HG03575 (cell line): ENCODE results near the gene ADGRE2.

Experiments used
- ATAC-seq: cut with Tn5 transposase; IDR thresholded peaks from one replicate; pipeline ENCODE4 v1.9.1; 2021; ENCODE audit not compliant: unreplicated experiment, insufficient number of reproducible peaks, low FRiP score; ENCODE audit errors: extremely low read depth

ADGRE2 gene

DNA sequence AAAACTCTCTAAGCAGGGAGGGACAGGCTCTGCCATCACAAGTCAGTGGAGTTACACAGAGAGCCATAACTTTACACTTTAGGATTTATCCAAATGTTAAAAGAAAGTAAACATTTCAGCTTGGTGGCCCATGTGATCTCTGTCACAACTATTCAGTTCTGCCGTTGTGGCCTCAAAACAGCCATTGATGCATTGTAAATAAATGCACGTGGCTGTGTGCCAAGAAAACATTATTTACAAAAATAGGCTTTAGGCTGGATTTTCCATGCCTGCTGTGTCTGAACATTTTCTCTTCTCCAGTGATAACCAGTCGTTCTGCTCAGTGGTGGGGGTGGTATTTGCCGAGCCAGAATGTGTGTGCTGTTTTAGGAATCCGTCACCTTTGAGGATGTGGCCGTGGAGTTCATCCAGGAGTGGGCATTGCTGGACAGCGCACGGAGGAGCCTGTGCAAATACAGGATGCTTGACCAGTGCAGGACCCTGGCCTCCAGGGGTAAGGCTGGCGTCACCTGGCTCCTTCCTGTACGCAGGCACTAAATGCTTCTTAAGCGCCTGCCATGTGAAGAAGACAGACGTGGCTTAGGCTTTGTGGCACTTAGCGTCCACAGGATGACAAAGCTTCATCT, 83.6 kb downstream of the ADGRE2 start:
- ATAC-seq = no peak

DNA sequence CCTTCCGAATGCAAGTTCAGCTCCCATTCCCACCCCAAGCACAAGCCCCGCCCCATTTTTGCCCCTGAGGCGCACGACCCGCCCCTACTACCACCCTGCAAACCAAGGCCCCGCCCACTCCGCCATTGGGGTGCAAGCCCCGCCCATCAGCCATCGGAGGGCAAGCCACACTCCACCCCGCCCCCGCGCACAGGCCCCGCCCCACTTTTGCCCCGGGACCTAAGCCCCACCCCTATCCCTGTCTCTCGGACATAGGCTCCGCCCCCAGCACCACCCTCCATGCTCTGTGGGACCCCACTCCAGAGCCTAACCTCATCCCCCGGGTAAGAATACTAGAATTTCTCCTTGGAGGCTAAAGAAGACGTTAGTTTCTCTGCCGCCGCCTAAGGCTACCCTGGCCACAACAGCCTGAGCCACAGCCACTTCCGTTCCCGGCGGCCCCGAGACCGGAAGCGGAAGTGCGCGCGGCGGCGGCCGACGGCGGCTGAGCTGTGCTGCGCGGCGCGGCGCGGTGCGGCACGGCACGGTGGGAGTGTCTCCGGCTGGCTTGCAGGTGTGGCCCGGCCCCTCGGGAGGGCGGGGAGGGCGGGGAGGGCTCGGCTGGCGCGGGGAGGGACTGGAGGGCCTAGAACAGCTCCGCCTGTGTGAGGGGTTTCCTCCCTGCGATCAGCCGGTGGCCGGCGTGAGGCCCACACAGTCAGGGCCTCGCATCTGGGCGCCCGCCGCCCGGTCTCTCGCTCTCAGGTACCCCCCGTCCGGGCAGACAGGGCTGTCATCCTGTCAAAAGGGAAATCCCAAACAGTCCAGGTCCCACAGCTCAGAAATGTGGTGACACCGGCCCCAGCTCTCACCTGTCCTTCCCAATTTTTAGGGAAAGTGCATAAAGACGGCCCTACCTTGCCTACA, 88.5 kb downstream of the ADGRE2 start, which contains the start of gene ZNF333:
TSS of gene ZNF333 (plus strand) at position 451 of the 906 bp plus-strand sequence. CDS start 3,444 bp downstream, outside the sequence.
- no peak for ATAC-seq

DNA sequence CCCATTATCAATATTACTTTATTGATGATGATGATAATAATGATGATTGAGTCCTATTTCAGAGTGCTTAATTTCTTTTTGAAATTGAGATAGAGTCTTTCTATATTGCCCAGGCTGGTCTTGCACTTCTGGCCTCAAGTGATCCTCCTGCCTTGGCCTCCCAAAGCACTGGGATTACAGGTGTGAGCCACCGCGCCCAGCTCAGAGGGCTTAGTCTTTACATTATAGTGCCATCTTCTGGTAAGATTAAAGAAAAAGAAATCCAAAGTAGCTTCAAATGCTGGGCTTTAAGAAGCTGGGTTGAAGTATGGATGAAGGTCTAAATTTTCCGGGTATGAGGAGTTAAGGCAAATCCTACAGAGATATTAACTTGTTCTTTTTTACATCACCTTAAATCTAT, 91.9 kb downstream of the ADGRE2 start:
- ATAC-seq = no peak

DNA sequence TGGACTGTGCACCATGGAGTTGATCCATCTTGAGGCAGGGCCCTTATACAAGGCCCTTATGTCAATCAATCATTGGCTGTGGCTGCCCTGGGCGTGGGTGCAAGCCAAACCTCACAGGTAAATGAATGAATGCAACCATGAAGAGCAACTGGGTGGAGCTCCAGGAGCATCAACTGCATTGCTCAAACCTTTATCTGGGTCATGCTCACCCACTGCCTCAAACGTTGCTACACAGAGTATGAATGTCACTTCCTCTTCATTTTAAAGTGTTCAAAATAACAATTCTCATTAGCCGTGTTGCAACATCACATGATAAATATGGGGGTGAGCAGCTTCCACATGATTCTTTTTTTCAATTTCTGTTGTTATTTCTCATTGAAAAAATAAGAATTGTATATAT, 94.9 kb downstream of the ADGRE2 start:
- no peak for ATAC-seq
